Adipocyte (in vitro differentiated cells): ENCODE measurements around the gene HSFX3.
"Not testable (repeated sequence)": the region's sequence is repeated elsewhere in the genome, so short reads cannot be mapped to it uniquely, and the experiment has no call there.

Experiments used
- DNase-seq: peaks from one replicate; pipeline ENCODE4 v3.0.0-alpha.2; 2015; ENCODE audit warnings: low read depth
- H3K27me3 ChIP-seq: replicated peaks from 2 replicates; pipeline ENCODE4 v1.7.0; 2013; ENCODE audit warnings: mild to moderate bottlenecking, low read length, moderate library complexity; ENCODE audit not compliant: control insufficient read depth, insufficient read depth
- H3K36me3 ChIP-seq: 2 replicates; pipeline ENCODE4 v1.7.0; 2013; ENCODE audit warnings: low read length, mild to moderate bottlenecking, moderate library complexity; ENCODE audit not compliant: control insufficient read depth, insufficient read depth, severe bottlenecking
- H3K4me1 ChIP-seq: 2 replicates; pipeline ENCODE4 v1.7.0; 2013; ENCODE audit warnings: mild to moderate bottlenecking, low read length, moderate library complexity; ENCODE audit not compliant: control insufficient read depth, insufficient read depth
- H3K4me3 ChIP-seq: 2 replicates; pipeline ENCODE4 v1.7.0; 2013; ENCODE audit warnings: mild to moderate bottlenecking, low read length, moderate library complexity
- H3K9ac ChIP-seq: 2 replicates; pipeline ENCODE4 v1.7.0; 2013; ENCODE audit warnings: mild to moderate bottlenecking, low read length, moderate library complexity
- H3K9me3 ChIP-seq: 2 replicates; pipeline ENCODE4 v1.7.0; 2013; ENCODE audit warnings: mild to moderate bottlenecking, low read length, moderate library complexity; ENCODE audit not compliant: control insufficient read depth

Gene HSFX3

GRCh38 chrX:149568701-149569296, 19.1 kb upstream of the HSFX3 start:
- no peak overlapping the region for H3K4me3 ChIP-seq
- H3K9ac ChIP-seq, result no peak overlapping the region
- H3K27me3 ChIP-seq, result peaks cover 24% of the 10 kb centered on the region
- H3K36me3 ChIP-seq, result no peaks in the 10 kb centered on the region
- no peaks in the 10 kb centered on the region for H3K4me1 ChIP-seq
- H3K9me3 ChIP-seq, result no peaks in the 10 kb centered on the region
- DNase-seq, result no peak

GRCh38 chrX:149567621-149568417, 18.1 kb upstream of the HSFX3 start:
- H3K9me3 ChIP-seq, result no peaks in the 10 kb centered on the region
- H3K4me3 ChIP-seq, result no peak overlapping the region
- H3K4me1 ChIP-seq, result no peaks in the 10 kb centered on the region
- DNase-seq, result no peak
- H3K36me3 ChIP-seq, result no peaks in the 10 kb centered on the region
- H3K9ac ChIP-seq, result no peak overlapping the region
- peaks cover 28% of the 10 kb centered on the region for H3K27me3 ChIP-seq

GRCh38 chrX:149563359-149563758, 13.6 kb upstream of the HSFX3 start:
- Histone ChIP-seq H3K9ac (no peak overlapping the region), H3K4me3 (no peak overlapping the region), H3K27me3 (peaks cover 19% of the 10 kb centered on the region), H3K9me3 (peaks cover 2% of the 10 kb centered on the region), H3K36me3 (no peaks in the 10 kb centered on the region), H3K4me1 (no peaks in the 10 kb centered on the region)
- no peak for DNase-seq

- not testable (repeated sequence) for DNase-seq, H3K4me1 ChIP-seq, H3K9me3 ChIP-seq, H3K9ac ChIP-seq, H3K36me3 ChIP-seq, H3K27me3 ChIP-seq, H3K4me3 ChIP-seq
Measured at GRCh38 chrX:149555251-149555650, 5.5 kb upstream of the HSFX3 start.

- not testable (repeated sequence) for H3K9ac ChIP-seq, H3K4me3 ChIP-seq, H3K36me3 ChIP-seq, H3K27me3 ChIP-seq, H3K4me1 ChIP-seq, H3K9me3 ChIP-seq, DNase-seq
Measured at GRCh38 chrX:149551939-149552248, 2.2 kb upstream of the HSFX3 start.

- not testable (repeated sequence) for H3K9me3 ChIP-seq, H3K27me3 ChIP-seq, H3K4me3 ChIP-seq, H3K4me1 ChIP-seq, H3K9ac ChIP-seq, DNase-seq, H3K36me3 ChIP-seq
Measured at GRCh38 chrX:149551245-149551938, 1.7 kb upstream of the HSFX3 start.

GRCh38 chrX:149550454-149550853, 730 bp upstream of the HSFX3 start:
- not testable (repeated sequence) for H3K4me1 ChIP-seq, H3K9me3 ChIP-seq, H3K9ac ChIP-seq, DNase-seq, H3K4me3 ChIP-seq, H3K36me3 ChIP-seq, H3K27me3 ChIP-seq

- DNase-seq, result not testable (repeated sequence)
Measured at GRCh38 chrX:149547782-149548181, 1.9 kb downstream of the HSFX3 start.

GRCh38 chrX:149546962-149547361, 2.8 kb downstream of the HSFX3 start:
- not testable (repeated sequence) for H3K9me3 ChIP-seq, H3K36me3 ChIP-seq, H3K4me3 ChIP-seq, H3K4me1 ChIP-seq, H3K9ac ChIP-seq, DNase-seq, H3K27me3 ChIP-seq

More at GRCh38 chrX:149547782-149548181, 1.9 kb downstream of the HSFX3 start:
- H3K36me3 ChIP-seq, H3K4me1 ChIP-seq, H3K9me3 ChIP-seq, H3K4me3 ChIP-seq, H3K9ac ChIP-seq, H3K27me3 ChIP-seq: not testable (repeated sequence)

GRCh38 chrX:149545545-149546543, 3.9 kb downstream of the HSFX3 start:
- not testable (repeated sequence) for H3K9me3 ChIP-seq, H3K9ac ChIP-seq, H3K27me3 ChIP-seq, H3K36me3 ChIP-seq, DNase-seq, H3K4me1 ChIP-seq, H3K4me3 ChIP-seq
